ENCODE measurements around the gene OPRM1.

DNA sequence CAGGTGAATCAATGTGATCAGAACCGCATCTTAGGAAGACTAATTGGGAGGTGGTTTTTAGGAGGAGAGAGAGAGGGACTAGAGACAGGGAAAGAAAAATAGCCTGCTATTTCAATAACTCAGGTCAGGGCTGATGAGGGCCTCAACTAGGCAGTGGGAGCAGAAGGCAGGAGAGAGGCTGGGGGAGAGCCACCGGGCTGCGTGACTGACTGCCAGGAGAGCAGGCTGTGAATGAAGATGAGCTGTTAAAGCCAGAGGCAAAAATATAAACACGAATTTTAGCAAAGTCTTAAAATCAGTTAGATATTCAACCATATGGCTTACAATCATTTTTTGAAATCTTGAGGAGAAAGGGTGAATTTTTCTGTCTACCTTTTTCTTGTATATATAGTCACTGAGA, 168.0 kb downstream of the OPRM1 start:
- TF ChIP-seq EZH2 (IDR thresholded peaks at IDR 0.05; ENCODE audit: borderline replicate concordance, low read depth, low read length, severe bottlenecking): no peak
- TF ChIP-seq, protein P1, sequence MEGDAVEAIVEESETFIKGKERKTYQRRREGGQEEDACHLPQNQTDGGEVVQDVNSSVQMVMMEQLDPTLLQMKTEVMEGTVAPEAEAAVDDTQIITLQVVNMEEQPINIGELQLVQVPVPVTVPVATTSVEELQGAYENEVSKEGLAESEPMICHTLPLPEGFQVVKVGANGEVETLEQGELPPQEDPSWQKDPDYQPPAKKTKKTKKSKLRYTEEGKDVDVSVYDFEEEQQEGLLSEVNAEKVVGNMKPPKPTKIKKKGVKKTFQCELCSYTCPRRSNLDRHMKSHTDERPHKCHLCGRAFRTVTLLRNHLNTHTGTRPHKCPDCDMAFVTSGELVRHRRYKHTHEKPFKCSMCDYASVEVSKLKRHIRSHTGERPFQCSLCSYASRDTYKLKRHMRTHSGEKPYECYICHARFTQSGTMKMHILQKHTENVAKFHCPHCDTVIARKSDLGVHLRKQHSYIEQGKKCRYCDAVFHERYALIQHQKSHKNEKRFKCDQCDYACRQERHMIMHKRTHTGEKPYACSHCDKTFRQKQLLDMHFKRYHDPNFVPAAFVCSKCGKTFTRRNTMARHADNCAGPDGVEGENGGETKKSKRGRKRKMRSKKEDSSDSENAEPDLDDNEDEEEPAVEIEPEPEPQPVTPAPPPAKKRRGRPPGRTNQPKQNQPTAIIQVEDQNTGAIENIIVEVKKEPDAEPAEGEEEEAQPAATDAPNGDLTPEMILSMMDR (IDR thresholded peaks at IDR 0.05; ENCODE audit: borderline replicate concordance, extremely low read depth, low read length, poor library complexity, severe bottlenecking): no peak
